ENCODE results near the gene SMOC1.

SMOC1 gene

DNA sequence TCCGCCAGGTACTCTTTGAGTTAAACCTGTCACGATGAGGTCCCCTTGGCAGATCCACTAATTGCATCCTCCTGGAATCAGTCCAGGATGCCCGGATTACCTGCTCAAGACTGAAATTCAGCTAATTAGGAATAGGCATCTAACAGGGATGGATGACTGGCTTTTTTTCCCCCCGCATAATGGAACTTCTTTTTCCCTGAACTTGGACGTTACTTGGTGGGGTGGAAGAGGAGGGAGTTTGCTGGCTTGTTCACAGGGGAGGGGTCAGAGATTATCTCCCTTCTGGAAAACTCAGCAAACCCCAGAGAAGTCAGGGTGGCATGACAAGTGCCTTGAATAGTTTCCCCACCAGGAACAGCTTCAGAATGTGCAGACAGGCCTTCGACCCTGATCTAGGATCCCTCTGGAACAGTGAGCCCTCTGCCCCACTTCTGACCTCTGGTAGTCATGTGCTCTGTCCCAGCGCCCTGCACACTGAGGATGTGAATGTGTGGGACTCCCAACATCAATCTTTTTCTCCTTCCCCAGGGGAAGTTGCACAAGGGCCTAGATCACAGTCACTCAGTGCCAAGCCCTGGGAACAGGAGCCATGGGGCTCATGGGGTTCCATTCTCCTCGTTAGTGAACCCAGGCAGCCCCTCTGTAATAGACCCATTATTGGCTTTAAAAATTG lies 142.5 kb downstream of the SMOC1 start:
- no peak for DNase-seq
- H3K36me3 ChIP-seq = peaks cover 0 to 4% (median 0%) of the 10 kb centered on the region in 3 donors
- H3K27me3 ChIP-seq = no peaks in the 10 kb centered on the region
- peaks cover 0 to 18% (median 15%) of the 10 kb centered on the region in 4 donors for H3K4me1 ChIP-seq
- no peak overlapping the region for H3K4me3 ChIP-seq
- intact Hi-C loops (cut with DNase I; ENCODE audit: low total_unique reads) = loop anchor here (10.0 kb wide), 1 partner anchor 157 kb away; no protein-coding TSS in a partner anchor
- H3K9me3 ChIP-seq = no peaks in the 10 kb centered on the region
- H3K27ac ChIP-seq = no peak overlapping the region
- TF ChIP-seq, protein P1, sequence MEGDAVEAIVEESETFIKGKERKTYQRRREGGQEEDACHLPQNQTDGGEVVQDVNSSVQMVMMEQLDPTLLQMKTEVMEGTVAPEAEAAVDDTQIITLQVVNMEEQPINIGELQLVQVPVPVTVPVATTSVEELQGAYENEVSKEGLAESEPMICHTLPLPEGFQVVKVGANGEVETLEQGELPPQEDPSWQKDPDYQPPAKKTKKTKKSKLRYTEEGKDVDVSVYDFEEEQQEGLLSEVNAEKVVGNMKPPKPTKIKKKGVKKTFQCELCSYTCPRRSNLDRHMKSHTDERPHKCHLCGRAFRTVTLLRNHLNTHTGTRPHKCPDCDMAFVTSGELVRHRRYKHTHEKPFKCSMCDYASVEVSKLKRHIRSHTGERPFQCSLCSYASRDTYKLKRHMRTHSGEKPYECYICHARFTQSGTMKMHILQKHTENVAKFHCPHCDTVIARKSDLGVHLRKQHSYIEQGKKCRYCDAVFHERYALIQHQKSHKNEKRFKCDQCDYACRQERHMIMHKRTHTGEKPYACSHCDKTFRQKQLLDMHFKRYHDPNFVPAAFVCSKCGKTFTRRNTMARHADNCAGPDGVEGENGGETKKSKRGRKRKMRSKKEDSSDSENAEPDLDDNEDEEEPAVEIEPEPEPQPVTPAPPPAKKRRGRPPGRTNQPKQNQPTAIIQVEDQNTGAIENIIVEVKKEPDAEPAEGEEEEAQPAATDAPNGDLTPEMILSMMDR (IDR thresholded peaks at IDR 0.05) = no peak

DNA sequence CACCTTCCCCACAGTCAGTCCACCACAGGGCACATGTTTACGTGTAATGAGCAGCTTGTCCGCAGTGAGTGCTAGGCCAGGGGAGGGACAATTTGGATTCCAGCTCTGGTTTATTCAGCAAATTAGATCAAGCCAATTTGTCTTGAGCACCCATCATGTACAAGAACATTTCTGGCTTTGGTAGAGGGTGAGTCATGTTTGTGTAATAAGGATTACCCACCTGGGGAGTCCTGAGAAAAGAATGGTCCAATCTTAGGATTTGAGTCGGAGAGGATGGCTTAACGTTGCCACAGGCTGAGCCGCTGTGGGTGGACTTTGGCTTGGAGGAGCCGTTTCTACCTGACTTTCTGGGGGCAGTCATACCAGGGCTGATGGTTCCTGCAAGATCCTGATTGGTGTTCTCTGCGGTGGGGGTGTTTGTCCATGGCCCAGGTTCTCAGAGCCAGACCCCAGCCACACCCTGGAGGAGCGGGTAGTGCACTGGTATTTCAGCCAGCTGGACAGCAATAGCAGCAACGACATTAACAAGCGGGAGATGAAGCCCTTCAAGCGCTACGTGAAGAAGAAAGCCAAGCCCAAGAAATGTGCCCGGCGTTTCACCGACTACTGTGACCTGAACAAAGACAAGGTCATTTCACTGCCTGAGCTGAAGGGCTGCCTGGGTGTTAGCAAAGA lies 143.7 kb downstream of the SMOC1 start:
- intact Hi-C loops (cut with DNase I; ENCODE audit: low total_unique reads) = loop anchor here (10.0 kb wide), 1 partner anchor 158 kb away; no protein-coding TSS in a partner anchor
- TF ChIP-seq, protein P1 (IDR thresholded peaks at IDR 0.05) = no peak
- Histone ChIP-seq H3K4me1 (peaks cover 0 to 17% (median 14%) of the 10 kb centered on the region in 4 donors), H3K36me3 (peaks cover 0 to 4% (median 0%) of the 10 kb centered on the region in 3 donors), H3K27me3 (no peaks in the 10 kb centered on the region), H3K4me3 (no peak overlapping the region), H3K9me3 (no peaks in the 10 kb centered on the region), H3K27ac (no peak overlapping the region)
- DNase-seq = no peak

DNA sequence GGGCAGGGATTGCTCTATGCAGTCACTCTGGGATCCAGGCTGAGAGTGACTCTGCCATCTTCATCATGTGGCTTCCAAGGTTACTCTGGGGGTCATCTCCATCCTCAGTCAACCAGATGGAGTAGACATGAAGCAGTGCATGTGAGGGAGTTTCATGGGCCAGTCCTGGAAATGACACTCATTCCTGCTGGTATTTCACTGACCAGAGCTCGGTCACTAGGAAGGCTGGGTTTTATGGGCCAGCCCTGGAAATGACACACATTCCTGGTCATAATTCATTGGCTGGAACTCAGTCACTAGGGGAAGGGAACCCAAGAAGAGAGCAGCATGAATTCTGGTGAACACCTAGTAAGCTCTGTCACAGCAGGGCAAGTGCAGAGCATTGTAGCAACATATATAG lies 144.7 kb downstream of the SMOC1 start:
- intact Hi-C loops (cut with DNase I; ENCODE audit: low total_unique reads) = loop anchor here (10.0 kb wide), 1 partner anchor 159 kb away; no protein-coding TSS in a partner anchor
- H3K4me3 ChIP-seq = no peak overlapping the region

DNA sequence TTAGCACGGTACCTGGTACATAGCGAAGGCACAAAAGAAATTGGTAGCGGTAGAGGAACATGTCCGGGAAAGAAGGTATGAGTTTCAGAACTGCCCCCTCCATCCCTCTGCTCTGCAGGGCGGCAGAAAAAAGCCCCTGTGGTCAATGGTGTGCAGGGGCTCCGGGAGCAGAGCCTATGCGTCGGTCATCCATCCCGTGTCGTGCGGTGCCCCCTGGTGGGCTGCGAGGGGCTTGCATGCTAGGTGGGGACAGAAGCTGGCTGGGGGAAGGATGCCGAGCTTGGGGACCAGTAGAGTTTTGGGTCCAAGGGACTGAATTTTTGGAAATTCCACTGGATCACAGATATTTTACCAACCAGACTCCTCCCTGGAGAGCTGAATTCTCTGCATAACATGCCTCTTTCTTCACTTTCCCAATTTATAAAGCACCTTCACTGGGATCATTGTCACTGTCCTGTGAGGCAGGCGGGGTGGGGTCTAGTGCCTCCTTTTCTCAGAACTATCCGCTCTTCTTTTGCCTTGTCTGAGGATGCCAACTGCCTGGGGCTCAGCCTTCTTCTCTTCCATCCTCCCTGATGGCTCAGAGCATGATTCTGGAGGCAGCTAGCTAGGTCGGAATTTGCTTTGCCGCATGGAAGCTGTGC lies 148.7 kb downstream of the SMOC1 start:
- Histone ChIP-seq H3K36me3 (peaks cover 0 to 4% (median 0%) of the 10 kb centered on the region in 3 donors), H3K9me3 (no peaks in the 10 kb centered on the region), H3K27ac (no peak overlapping the region), H3K4me1 (peaks cover 0 to 7% (median 3%) of the 10 kb centered on the region in 4 donors), H3K4me3 (no peak overlapping the region), H3K27me3 (no peaks in the 10 kb centered on the region)
- intact Hi-C loops (cut with DNase I; ENCODE audit: low total_unique reads) = loop anchor here (1.0 to 10.0 kb wide), 2 partner anchors 163 to 210 kb away; no protein-coding TSS in a partner anchor
- TF ChIP-seq, protein P1 (IDR thresholded peaks at IDR 0.05) = peak; percentile 92 to 96
- peak; percentile 78 to 79 for DNase-seq

More for the DNA sequence above, 144.7 kb downstream of the SMOC1 start:
- no peak for DNase-seq
- H3K27me3 ChIP-seq = no peaks in the 10 kb centered on the region
- TF ChIP-seq, protein P1 (IDR thresholded peaks at IDR 0.05) = no peak
- peaks cover 0 to 4% (median 0%) of the 10 kb centered on the region in 3 donors for H3K36me3 ChIP-seq
- H3K4me1 ChIP-seq = peaks cover 0 to 8% (median 4%) of the 10 kb centered on the region in 4 donors
- H3K9me3 ChIP-seq = no peaks in the 10 kb centered on the region
- H3K27ac ChIP-seq = no peak overlapping the region

DNA sequence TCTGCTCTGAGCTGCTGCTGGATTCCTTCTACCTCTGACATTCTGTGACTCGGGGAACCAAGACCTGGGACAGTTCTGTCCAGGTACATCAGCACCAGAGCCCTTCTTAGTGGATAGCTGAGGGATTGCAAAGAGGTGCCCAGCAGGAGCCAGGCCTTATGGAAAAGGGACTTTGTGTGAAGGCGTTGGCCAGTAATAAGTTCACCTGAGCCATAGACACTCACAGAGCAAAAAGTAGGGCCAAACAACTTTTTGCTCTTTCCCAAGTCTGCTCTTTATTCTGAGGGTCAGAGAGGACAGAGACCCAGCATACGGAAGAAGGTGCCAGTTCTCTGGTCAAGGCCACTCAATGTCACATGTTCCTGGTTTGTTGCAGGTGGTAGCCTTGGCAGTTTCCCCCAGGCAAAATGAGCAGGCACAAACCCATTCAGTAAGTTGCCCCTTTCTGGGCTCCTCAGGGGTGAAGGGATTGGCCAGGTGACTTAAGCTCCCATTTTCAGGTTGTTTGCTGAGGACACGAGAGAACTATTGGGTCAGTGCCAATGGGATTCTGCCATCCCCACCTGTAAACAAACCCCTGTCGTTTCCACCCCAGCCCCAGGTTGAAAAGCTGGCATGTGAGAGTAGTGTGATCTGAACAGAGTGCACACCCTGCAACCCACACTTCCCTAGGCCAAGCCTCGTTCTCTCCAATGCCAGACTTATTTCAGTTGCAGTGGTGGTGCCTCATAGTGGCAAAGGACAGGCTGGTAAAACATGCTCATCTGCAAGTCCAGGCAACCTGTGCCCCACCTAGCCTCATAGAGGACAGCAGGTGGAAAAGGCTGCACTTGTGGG lies 150.3 kb downstream of the SMOC1 start:
- Histone ChIP-seq H3K4me1 (peaks cover 0 to 7% (median 3%) of the 10 kb centered on the region in 4 donors), H3K4me3 (no peak overlapping the region), H3K27ac (no peak overlapping the region), H3K36me3 (no peaks in the 10 kb centered on the region), H3K27me3 (no peaks in the 10 kb centered on the region), H3K9me3 (no peaks in the 10 kb centered on the region)
- intact Hi-C loops (cut with DNase I; ENCODE audit: low total_unique reads) = loop anchor here (10.0 kb wide), 1 partner anchor 165 kb away; no protein-coding TSS in a partner anchor
- TF ChIP-seq, protein P1 (IDR thresholded peaks at IDR 0.05) = no peak
- no peak for DNase-seq
